Left renal cortex interstitium (tissue), 4 donors: Measurements from ENCODE around the gene CDC20. TPM values are rescaled to one million over a fixed set of nuclear protein-coding genes. Genes with fewer than 3 reads are reported as not detected.
"Not testable (repeated sequence)": the region's sequence is repeated elsewhere in the genome, so short reads cannot be mapped to it uniquely, and the experiment has no call there.

Experiments used
- DNase-seq, 4 donors: peaks; one replicate each; pipeline ENCODE4 v3.0.0-alpha.2; 2013; ENCODE audit warnings: low read depth in 4 of 4, low spot score in 2 of 4, missing footprints in 1 of 4
- polyA plus RNA-seq, 4 donors: library from polyadenylated mRNA; unstranded; fragments of 120-200 nt; gene quantifications; one replicate each; pipeline ENCODE4 v1.2.1, GENCODE V29; 2013; ENCODE audit not compliant: insufficient read length in 4 of 4

The CDC20 gene
- polyA plus RNA-seq, 4 donors, result 31.0 to 44.2 (median 37.9) TPM

DNA sequence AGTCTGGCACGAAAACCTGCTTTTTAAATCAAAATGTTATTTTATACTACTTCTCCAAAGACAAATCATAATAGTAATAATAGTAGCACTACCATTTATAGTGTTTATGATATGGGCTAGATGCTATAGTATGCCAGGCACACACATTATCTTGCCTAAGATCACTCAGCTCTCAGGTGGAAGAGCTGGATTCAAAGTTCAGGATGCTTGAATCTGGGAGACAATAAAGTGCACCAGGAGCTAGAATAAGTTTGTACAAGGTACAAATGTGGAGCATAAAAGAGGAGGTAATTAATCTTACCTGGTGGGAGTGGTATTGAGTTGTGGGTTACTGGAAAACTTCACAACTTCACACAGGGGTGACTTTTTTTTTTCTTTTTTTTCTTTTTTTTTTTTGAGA, 19.1 kb downstream of the CDC20 start:
- no peak for DNase-seq

DNA sequence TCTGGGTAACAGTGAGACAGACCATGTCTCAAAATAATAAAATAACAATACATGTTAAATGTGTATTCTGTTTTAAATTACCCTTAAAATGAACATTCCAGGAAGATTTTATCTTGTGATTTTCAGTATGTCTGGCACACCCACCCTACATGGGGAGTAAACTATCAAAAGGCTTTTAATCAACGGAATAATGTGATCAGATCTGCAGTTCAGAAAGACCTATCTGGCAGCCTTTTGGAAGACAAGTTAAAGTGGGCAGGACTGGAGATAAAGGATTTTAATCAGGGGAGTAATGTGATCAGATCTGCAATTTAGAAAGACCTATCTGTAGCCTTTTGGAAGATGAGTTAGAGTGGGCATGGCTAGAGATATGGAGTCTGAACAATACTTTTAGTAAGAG, 20.7 kb downstream of the CDC20 start:
- DNase-seq, result no peak

DNA sequence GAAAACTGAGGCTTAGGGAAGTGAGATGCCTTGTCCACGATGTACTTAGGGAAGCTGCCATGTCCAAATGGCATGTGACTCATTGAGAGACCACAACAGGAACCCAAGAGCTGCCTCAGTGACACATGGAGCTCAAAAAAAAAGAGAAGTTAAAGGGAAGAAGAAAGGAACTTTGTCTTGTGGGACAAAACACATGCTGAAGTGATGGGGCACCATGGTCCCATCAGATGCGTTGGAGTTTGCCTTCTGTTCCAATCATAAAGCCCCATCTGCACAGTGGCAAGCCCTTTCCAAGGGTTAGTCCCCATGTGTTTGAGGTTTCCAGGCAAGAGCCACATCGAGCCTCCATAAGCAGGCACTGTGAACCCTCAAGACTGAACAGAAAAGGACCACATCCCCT, 22.8 kb downstream of the CDC20 start:
- no peak for DNase-seq

DNA sequence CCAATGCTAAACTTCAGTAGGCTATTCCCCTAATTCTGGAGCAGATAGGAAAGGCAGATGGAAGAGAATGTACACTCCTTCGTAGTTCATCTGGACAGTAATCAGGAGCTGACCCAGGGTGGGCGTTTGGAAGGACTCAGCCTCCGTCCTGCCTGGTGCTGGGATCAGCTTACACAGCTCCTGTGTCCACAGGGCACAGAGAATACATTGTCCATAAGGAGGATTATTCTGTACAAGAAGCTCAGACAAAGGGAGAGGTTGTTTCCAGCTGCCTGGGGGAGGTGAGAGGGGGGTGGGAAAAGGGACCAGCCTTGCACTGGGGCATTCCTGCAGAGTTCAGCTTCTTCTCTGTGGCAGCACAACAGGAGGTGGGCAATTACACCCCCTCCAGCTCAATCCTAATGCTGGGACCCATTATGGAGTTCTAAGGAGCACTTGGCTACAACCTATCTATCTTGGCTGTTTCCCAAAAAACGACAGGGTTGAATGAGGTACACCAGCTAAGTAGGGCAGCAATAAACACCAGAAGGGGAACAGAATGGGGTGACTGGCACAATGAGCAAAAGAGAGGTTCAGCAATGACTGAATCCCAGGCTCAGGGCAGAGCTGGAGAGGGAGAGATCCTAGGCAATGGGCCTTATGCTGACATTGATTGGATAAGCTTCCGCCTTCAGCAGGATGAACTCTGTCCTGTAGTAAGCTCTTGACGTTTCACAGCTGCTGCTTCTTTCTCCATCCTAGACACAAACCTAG, 23.4 kb downstream of the CDC20 start:
- DNase-seq, result no peak

DNA sequence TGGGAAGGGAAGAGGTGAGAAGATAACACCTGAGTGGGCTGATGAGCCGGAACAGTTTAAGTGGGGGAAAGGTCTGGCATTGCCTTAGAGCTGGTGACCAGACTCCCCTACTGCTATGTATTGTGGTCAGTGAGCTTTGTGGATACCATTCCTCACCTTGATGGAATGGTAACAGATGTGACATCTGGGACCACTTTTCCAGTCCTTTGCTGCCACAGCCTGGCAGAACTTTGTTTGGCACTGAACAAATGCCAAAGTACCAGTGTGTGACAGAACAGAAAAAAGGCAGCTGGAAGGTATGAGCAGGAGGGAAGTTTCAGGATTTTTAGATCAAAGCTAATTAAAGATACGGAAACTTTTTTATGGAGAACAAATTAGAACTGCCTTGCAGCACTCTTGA, 24.7 kb downstream of the CDC20 start:
- DNase-seq, result no peak

DNA sequence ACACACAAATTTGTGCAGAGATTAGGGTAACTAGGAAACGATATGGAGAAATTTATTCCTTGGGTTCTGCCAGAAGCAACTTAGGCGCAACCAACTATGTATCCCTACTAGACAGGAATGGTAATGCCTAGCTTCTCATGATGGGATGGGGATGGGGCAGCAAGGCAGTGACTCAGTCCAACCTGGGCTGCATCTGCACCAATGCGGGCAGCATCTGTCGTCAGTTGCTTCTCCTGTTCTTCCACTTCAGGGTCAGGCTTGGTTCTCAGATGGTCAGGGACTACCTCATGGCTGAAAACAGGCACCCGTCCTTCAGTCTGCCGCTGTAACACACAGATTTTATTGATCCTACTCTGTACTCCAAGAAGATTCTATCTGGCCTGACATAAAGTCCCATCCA, 27.9 kb downstream of the CDC20 start:
- DNase-seq, result no peak

DNA sequence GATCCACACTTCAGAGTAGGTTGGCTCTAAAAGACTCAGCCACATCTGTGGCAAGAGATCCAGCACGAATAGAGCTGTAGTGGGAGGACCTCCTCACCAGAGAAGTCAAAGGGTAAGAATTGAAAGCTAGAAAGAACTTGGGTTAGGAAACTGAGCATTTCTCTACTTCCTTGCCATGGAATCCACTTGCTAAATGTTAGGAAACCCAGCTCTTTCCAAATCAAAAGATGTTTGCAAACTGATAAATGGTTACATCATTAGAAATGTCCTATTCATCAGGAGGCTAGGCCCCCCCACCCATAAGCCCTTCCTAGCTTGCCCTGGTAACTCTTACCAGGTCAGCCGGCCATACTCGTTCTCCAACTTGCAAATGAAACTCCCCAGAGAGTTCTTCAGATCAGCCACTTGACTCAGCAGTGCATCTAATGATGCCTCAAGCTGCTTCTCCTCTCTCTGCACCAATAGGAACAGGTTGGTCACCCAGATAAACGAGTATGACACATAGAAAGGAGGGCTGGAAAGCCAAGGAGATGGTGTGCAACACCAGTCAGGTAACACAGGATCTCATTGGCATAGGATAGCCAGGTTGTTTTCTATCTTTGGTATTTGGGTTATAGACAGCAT, 29.3 kb downstream of the CDC20 start:
- no peak for DNase-seq

DNA sequence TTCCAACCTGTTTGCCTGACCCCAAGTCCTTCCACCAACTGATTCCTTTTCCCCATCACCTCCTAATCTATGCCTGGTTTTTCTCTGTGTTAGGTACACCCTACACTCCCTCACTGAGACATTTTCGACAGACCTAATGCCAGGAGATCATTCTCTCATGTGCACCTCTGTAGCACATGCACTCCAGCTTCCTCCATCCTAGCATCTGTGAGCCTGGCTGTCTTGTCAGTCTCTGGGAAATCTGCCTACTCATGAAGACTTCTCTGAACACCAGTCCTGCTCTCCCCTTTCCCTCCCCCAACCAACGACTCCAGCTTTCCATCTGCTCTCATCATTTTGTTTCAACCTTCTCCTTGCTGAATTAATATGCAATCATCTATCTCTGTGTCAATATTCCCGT, 29.8 kb downstream of the CDC20 start:
- DNase-seq, result no peak

DNA sequence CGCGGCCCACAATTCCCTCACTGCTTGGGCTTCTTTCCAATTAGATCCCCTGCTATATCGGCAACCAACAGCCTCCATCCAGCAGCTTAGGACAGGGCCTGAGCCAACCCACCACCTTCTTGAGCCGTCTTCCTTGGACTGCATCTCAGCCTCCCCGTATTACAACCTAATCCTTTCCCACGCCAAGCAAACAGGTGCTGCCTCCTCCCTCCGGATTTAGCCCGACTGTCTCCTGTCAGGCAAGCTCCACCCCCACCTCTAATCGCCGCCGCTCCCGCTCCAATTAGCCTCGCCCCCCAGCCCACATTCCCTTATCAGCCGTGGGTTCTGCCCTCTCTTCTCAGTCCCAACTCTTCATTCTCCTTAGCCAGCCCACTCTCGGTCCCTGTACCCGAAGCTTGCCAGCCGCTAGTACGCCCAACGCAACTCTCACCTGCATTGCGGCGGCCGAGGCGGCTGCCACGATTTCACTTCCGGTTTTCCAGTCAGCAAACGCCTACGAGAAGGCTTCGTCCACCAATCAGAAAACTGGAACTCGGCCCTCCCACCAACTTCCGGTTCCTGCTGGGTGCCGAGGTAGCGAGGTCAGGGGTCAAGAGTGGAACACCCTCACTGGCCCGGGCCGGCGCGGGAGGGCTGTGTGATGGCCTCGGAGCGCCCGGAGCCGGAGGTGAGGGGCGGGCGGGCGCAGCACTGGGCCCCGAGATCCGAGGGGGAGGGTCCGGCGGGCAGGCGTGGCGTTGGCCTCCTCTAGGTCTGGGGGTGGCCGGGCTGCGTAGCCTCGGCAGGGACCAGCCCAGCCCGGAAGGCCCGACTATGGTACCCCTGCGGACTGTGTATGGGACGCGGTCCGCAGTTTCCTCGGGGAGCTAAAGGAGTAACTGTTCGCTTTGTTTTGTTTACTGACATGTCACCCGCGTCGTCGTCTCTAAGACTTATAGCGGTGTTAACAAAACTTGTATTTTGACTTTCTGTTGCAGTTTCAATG, 30.8 kb downstream of the CDC20 start, which contains the start of the genes MED8 and SZT2:
Gene MED8, minus strand, starts transcription at position 475 of the 988 bp plus-strand sequence. Its CDS starts 36 bp downstream, at position 439.
Gene SZT2, plus strand, starts transcription at position 574 of the 988 bp plus-strand sequence. Its CDS starts 70 bp downstream, at position 644.
- DNase-seq, result peak; percentile 89 to 95 (median 92)

DNA sequence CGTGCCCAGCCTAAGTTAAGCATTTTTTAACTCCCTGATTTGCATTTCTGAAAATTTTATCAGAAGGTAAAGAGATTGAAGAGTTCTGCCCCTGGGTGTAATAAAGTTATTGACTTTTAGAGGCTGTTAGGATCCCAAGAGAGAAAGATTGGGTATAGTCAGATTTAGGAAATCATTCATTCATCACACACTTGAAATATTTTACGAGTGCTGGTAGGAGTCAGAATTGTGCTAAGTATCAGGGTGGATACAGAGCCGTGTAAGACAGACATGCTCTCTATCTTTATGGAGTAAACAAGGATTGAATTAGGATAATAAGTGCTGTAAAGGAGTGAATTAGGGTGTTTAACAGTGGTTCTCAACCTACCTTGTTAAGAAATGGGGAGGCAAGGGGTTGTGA, 33.9 kb downstream of the CDC20 start:
- DNase-seq, result no peak

DNA sequence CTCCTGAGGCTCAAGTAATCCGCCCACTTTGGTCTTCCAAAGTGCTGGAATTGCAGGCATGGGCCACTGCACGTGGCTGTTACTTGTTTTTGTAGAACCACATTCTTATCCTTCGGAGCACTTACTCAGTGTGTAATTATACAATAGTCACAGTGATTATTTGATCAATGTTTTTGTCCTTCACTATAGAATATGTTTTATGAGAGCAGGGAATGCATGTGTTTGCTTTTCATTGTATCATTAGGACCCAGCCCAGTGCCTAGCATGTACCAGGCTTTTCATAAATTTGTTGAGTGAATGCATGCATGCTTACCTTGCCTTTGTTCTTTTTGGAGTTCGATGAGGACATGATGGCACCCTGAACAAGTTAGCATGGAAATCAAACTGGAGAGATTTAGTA, 36.7 kb downstream of the CDC20 start:
- DNase-seq, result no peak

DNA sequence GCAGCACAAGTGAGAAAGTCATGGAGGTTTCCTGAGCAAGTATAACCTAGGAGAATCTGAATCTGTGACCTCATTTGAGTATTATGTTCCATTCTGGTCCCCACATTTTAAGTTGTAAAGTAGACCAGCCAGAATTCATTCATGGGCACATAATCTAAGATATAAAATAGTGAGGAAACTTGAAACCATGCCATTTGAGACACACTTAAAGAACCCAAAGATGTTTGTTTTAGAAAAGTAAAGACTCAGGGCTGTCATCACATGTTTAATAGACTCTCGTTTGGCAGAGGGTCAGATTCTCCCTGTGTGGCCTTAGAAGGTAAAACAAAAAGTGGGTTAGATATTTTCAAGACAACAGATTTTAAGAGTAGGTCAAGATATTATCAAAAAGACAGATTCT, 37.3 kb downstream of the CDC20 start:
- no peak for DNase-seq

DNA sequence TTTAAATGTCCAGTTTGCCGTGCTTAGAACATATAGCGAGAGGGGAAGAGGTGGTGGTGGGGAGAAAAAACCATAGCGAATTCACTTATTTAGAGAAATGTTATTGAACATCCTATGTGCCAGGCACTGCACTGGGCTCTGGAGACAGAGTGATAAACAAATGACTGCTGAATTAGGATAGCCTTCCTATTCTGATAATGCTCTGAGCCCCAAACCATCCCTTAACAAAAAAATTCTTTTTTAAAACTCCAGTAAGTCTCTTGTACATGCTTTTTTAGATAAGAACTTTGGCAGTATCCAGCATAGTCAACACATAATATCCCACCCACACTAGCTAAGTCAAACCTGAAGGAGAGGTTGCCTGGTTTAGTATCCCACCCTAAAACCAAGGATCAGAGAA, 39.4 kb downstream of the CDC20 start:
- DNase-seq, result no peak

DNA sequence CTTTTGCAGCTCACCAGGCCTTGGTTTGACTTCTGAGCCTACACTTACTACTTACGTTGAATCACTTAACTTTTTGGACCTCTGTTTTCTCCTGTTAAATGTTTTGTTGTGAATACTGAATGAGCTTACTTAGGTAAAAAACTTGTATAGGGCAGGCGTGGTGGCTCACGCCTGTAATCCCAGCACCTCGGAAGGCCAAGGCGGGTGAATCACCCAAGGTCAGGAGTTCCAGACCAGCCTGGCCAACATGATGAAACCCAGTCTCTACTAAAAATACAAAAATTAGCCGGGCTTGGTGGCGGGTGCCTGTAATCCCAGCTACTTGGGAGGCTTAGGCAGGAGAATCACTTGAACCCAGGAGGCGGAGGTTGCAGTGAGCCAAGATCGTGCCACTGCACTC, 41.7 kb downstream of the CDC20 start:
- not testable (repeated sequence) for DNase-seq

DNA sequence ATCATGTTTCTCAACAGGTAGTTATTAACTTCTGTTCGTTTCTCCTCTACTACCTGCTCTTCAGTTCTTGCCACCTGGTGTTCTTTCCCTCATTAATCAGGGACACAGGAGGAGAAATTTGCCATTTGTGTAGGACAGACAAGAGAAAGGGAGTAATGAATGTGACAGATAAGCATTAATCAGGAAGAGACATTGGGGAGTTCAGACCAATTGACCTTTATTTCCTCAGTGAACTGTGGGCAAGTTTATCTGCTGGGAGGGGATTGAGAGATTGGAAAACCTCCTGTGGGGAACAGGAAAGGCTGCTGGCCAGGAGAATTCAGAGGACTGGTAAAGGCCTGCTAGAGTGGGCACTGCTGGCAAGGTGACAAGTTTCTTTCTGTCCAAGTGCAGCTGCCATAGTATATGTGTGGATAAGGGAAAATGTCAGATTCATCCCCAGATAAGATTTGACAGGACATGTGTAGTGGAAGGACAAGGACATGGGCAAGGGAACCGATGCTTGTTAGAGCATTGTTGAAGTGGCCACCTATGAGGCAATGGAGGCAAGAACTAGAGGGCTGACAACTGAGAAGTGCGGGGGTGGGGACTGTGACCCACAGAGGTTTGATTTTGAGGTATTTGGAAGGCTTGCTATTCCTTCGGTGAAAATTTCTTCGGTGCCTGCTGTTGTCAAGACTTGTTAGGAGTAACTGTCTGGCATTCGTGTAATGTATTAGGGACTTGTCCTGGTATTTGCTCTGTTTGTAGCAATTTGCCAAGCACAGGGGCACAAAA, 43.5 kb downstream of the CDC20 start:
- DNase-seq, result no peak

DNA sequence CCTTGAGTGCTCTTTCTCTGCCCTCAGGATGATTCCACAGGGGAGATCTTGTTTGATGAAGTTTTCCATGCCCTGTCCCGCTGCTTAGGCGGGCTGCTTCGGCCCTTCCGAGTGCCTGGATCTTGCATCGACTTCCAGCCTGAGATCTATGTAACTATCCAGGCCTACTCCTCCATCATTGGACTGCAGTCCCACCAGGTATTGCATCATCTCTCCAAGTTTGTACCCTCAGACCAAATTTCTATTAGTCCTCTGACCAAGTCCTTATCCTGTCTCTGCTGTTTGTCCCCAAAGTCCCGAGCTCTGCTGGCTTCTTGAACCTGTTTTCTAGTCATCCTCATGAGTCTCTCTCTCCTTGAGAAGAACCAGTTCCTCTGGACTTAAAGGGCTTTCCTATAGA, 45.6 kb downstream of the CDC20 start:
- no peak for DNase-seq

DNA sequence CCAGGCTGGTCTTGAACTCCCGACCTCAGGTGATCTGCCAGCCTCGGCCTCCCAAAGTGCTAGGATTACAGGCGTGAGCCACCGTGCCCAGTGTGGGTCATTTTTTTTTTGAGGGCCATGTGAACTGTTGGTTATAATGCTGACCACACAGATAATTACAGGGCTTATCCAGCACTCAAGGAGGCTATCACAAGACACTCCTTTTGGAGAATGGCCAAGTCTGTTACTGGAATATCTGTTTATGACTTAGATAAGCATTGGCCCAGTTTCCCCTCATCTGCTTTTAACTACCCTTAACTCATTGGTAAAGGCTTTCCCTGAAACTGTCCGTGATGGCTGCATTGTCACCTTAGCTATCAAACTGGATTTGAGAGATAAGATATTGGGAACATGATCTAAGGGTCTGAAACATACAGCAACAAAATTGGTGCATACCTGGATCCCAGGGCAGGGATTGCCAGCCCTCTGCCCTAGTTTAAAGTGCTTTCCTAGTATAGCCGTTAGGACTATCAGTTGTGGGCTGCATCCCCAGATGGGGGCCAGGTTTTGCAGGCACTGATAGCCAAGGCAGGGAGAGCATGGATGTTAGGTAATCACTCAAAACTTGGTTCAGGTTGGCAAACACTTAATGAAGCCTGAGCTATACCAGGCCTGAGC, 46.6 kb downstream of the CDC20 start:
- DNase-seq, result no peak

DNA sequence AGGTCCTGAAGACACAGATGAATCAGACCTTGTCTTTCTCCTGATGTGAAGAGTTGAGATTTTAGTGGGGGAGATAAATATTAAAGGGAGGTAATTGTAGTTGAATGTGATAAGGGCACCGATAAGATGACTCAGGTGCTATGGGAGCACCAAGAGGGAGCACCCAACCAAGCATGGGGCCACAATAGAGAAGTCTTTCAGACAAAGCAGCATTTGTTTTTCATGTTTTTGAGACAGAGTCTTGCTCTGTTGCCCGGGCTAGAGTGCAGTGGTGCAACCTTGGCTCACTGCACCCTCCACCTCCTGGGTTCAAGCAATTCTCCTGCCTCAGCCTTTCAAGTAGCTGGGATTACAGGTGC, 47.1 kb downstream of the CDC20 start:
- DNase-seq, result no peak

DNA sequence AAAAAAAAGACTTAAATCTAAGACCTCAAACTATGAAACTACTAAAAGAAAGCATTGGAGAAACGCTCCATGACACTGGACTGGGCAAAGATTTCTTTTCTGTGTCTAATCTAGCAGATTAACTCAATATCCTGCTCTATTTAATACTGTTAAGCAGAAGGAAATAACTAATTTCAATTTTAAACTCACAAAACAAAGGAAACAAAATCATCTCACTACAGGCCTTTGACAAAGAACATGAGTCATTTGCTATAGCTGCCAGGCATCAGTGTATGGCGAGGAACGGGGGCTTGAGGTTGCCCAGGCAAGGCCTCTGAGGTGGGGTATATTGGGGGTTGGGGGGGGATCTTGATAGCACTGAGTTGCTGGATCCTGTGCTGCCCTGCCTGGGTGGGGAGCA, 51.8 kb downstream of the CDC20 start:
- DNase-seq, result no peak
